Measurements from ENCODE around the gene MS4A18. TPM values are rescaled to one million over a fixed set of nuclear protein-coding genes. Genes with fewer than 3 reads are reported as not detected.

Gene MS4A18
- total and polyA plus RNA-seq, 2 experiments from 2014 or later, result not detected

- no peak overlapping the region for H3K27ac ChIP-seq
- H3K4me3 ChIP-seq, result no peak overlapping the region
- no peak overlapping the region for H3K4me2 ChIP-seq
- H4K20me1 ChIP-seq (ENCODE audit: insufficient read depth, poor library complexity, severe bottlenecking), result no peaks in the 10 kb centered on the region
- H3K4me1 ChIP-seq (ENCODE audit: insufficient read depth), result no peaks in the 10 kb centered on the region
- H3K9me3 ChIP-seq (ENCODE audit: low read depth), result no peaks in the 10 kb centered on the region
- TF ChIP-seq CTCF (IDR thresholded peaks at IDR 0.05; ENCODE audit: poor library complexity) (no peak), EZH2 (IDR thresholded peaks at IDR 0.05; ENCODE audit: borderline replicate concordance) (no peak), EZH2phosphoT487 (IDR thresholded peaks at IDR 0.05; ENCODE audit: low read depth, severe bottlenecking, unreplicated experiment) (no peak)
- H2AFZ ChIP-seq, result no peak overlapping the region
- no peaks in the 10 kb centered on the region for H3K9me2 ChIP-seq (replicated peaks; ENCODE audit: insufficient read depth)
- H3K36me3 ChIP-seq (replicated peaks; ENCODE audit: insufficient read depth, low read depth), result no peaks in the 10 kb centered on the region
- no peaks in the 10 kb centered on the region for H3K79me2 ChIP-seq
- WGBS (ENCODE audit: low lambda C conversion rate, missing lambda C conversion rate), result 77% methylated on average over 7 of the region's 7 CpGs
- H3K27me3 ChIP-seq, result no peaks in the 10 kb centered on the region
- DNase-seq (ENCODE audit: low spot score), result no peak
Observed at GRCh38 chr11:60739114-60739513, 14.6 kb downstream of the MS4A18 start.

GRCh38 chr11:60740573-60740972, 16.1 kb downstream of the MS4A18 start:
- no peaks in the 10 kb centered on the region for H3K9me2 ChIP-seq (replicated peaks; ENCODE audit: insufficient read depth)
- no peak overlapping the region for H3K4me3 ChIP-seq
- no peaks in the 10 kb centered on the region for H3K36me3 ChIP-seq (replicated peaks; ENCODE audit: insufficient read depth, low read depth)
- H2AFZ ChIP-seq, result no peak overlapping the region
- H3K9me3 ChIP-seq (ENCODE audit: low read depth), result no peaks in the 10 kb centered on the region
- no peak overlapping the region for H3K4me2 ChIP-seq
- no peak for TF ChIP-seq EZH2 (IDR thresholded peaks at IDR 0.05; ENCODE audit: borderline replicate concordance)
- no peak for TF ChIP-seq EZH2phosphoT487 (IDR thresholded peaks at IDR 0.05; ENCODE audit: low read depth, severe bottlenecking, unreplicated experiment)
- no peak for TF ChIP-seq CTCF (IDR thresholded peaks at IDR 0.05; ENCODE audit: poor library complexity)
- H3K27me3 ChIP-seq, result no peaks in the 10 kb centered on the region
- no peaks in the 10 kb centered on the region for H3K79me2 ChIP-seq
- no peaks in the 10 kb centered on the region for H4K20me1 ChIP-seq (ENCODE audit: insufficient read depth, poor library complexity, severe bottlenecking)
- H3K27ac ChIP-seq, result no peak overlapping the region
- no peaks in the 10 kb centered on the region for H3K4me1 ChIP-seq (ENCODE audit: insufficient read depth)
- DNase-seq (ENCODE audit: low spot score), result no peak

GRCh38 chr11:60741421-60741820, 16.9 kb downstream of the MS4A18 start:
- H3K9me2 ChIP-seq (replicated peaks; ENCODE audit: insufficient read depth), result no peaks in the 10 kb centered on the region
- no peaks in the 10 kb centered on the region for H3K79me2 ChIP-seq
- H3K9me3 ChIP-seq (ENCODE audit: low read depth), result no peaks in the 10 kb centered on the region
- no peak for DNase-seq (ENCODE audit: low spot score)
- H4K20me1 ChIP-seq (ENCODE audit: insufficient read depth, poor library complexity, severe bottlenecking), result no peaks in the 10 kb centered on the region
- H3K36me3 ChIP-seq (replicated peaks; ENCODE audit: insufficient read depth, low read depth), result no peaks in the 10 kb centered on the region
- no peaks in the 10 kb centered on the region for H3K4me1 ChIP-seq (ENCODE audit: insufficient read depth)
- 76% methylated on average over 3 of the region's 3 CpGs for WGBS (ENCODE audit: low lambda C conversion rate, missing lambda C conversion rate)
- no peak for TF ChIP-seq CTCF (IDR thresholded peaks at IDR 0.05; ENCODE audit: poor library complexity)
- TF ChIP-seq EZH2phosphoT487 (IDR thresholded peaks at IDR 0.05; ENCODE audit: low read depth, severe bottlenecking, unreplicated experiment), result no peak
- no peak for TF ChIP-seq EZH2 (IDR thresholded peaks at IDR 0.05; ENCODE audit: borderline replicate concordance)
- H3K27me3 ChIP-seq, result no peaks in the 10 kb centered on the region
- H3K4me3 ChIP-seq, result no peak overlapping the region
- H2AFZ ChIP-seq, result no peak overlapping the region
- no peak overlapping the region for H3K4me2 ChIP-seq
- H3K27ac ChIP-seq, result no peak overlapping the region

- WGBS (ENCODE audit: low lambda C conversion rate, missing lambda C conversion rate), result 77% methylated on average over 1 of the region's 1 CpG
- Histone ChIP-seq H3K4me2 (no peak overlapping the region), H3K79me2 (no peaks in the 10 kb centered on the region), H3K4me1 (ENCODE audit: insufficient read depth) (no peaks in the 10 kb centered on the region), H3K9me3 (ENCODE audit: low read depth) (no peaks in the 10 kb centered on the region), H4K20me1 (ENCODE audit: insufficient read depth, poor library complexity, severe bottlenecking) (no peaks in the 10 kb centered on the region), H3K27me3 (no peaks in the 10 kb centered on the region), H3K9me2 (replicated peaks; ENCODE audit: insufficient read depth) (no peaks in the 10 kb centered on the region), H3K27ac (no peak overlapping the region), H2AFZ (no peak overlapping the region), H3K4me3 (no peak overlapping the region), H3K36me3 (replicated peaks; ENCODE audit: insufficient read depth, low read depth) (no peaks in the 10 kb centered on the region)
- no peak for DNase-seq (ENCODE audit: low spot score)
- TF ChIP-seq EZH2phosphoT487 (IDR thresholded peaks at IDR 0.05; ENCODE audit: low read depth, severe bottlenecking, unreplicated experiment) (no peak), EZH2 (IDR thresholded peaks at IDR 0.05; ENCODE audit: borderline replicate concordance) (no peak), CTCF (IDR thresholded peaks at IDR 0.05; ENCODE audit: poor library complexity) (no peak)
Observed at GRCh38 chr11:60743058-60743457, 18.5 kb downstream of the MS4A18 start.
